Nephron progenitor cell (in vitro differentiated cells): ENCODE results near the gene PTGDS.

ENCODE experiments used
- DNase-seq: peaks from one replicate; pipeline ENCODE4 v3.0.0; 2021
- H3K27ac Mint-ChIP-seq: 2 replicates; pipeline ENCODE4 v1.8.0; 2021; ENCODE audit warnings: mild to moderate bottlenecking, moderate library complexity, mixed read lengths
- H3K27me3 Mint-ChIP-seq: 2 replicates; pipeline ENCODE4 v1.8.0; 2021; ENCODE audit warnings: mild to moderate bottlenecking, low read depth, mixed read lengths; ENCODE audit not compliant: poor library complexity
- H3K36me3 Mint-ChIP-seq: 2 replicates; pipeline ENCODE4 v1.8.0; 2021; ENCODE audit warnings: low read depth, mixed read lengths
- H3K4me1 Mint-ChIP-seq: 2 replicates; pipeline ENCODE4 v1.8.0; 2021; ENCODE audit warnings: mixed read lengths
- H3K4me3 Mint-ChIP-seq: 2 replicates; pipeline ENCODE4 v1.8.0; 2021; ENCODE audit warnings: mild to moderate bottlenecking, moderate library complexity, mixed read lengths
- H3K9me3 Mint-ChIP-seq: 2 replicates; pipeline ENCODE4 v1.8.0; 2021; ENCODE audit warnings: mild to moderate bottlenecking, moderate library complexity, mixed read lengths
- CTCF ChIP-seq: fragments of 200-600 bp; sonication (generic); IDR thresholded peaks from 2 replicates; pipeline ENCODE4 v1.5.0; 2021; ENCODE audit warnings: antibody characterized with exemption

Gene PTGDS

GRCh38 chr9:136936645-136937170, 40.6 kb upstream of the PTGDS start:
- peaks cover 8% of the 10 kb centered on the region for H3K9me3 Mint-ChIP-seq
- peaks cover 63% of the 10 kb centered on the region for H3K36me3 Mint-ChIP-seq
- no peak for TF ChIP-seq CTCF
- no peaks in the 10 kb centered on the region for H3K27me3 Mint-ChIP-seq
- DNase-seq = no peak
- peak overlapping the region; percentile 81 for H3K27ac Mint-ChIP-seq
- no peak overlapping the region for H3K4me3 Mint-ChIP-seq
- H3K4me1 Mint-ChIP-seq = no peaks in the 10 kb centered on the region

DNA sequence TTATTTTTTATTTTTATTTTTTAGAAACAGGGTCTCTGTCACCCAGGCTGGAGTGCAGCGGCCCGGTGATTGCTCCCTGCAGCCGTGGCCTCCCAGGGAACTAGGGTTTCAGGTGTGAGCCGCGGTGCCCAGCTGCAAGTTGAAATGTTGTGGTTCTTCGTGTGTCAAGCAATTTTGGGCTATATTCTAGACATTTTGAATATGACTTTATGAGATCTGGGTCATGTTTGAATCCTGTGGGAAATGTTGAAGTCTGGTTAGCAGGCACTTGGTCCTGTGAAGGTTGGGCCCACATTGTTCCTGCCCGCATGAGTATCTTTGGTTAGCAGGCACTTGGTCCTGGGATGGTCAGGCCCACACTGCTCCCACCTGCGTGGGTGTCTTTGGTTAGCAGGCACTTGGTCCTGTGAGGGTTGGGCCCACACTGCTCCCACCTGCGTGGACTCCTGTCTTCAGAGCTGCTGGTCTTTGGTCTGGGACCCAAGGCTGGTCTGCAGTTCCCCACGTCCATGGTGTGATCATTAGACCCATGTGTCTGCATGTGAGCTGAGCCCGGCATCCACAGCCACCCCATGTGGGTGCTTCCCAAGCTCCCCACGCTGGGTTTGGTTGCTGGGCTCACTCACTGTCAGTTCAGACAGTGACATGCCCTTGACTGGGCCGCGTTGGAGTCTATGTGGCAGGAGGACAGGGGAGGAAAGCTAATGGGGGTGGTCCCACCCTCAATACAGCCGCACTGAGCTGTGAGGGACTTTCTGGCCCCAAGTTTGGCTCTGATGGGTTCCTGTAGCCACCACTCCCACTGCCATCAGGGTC, 39.9 kb upstream of the PTGDS start:
- no peak for TF ChIP-seq CTCF
- no peak overlapping the region for H3K4me3 Mint-ChIP-seq
- H3K4me1 Mint-ChIP-seq = no peaks in the 10 kb centered on the region
- no peak for DNase-seq
- peaks cover 57% of the 10 kb centered on the region for H3K36me3 Mint-ChIP-seq
- no peaks in the 10 kb centered on the region for H3K27me3 Mint-ChIP-seq
- H3K27ac Mint-ChIP-seq = peak overlapping the region; percentile 57
- peaks cover 4% of the 10 kb centered on the region for H3K9me3 Mint-ChIP-seq

DNA sequence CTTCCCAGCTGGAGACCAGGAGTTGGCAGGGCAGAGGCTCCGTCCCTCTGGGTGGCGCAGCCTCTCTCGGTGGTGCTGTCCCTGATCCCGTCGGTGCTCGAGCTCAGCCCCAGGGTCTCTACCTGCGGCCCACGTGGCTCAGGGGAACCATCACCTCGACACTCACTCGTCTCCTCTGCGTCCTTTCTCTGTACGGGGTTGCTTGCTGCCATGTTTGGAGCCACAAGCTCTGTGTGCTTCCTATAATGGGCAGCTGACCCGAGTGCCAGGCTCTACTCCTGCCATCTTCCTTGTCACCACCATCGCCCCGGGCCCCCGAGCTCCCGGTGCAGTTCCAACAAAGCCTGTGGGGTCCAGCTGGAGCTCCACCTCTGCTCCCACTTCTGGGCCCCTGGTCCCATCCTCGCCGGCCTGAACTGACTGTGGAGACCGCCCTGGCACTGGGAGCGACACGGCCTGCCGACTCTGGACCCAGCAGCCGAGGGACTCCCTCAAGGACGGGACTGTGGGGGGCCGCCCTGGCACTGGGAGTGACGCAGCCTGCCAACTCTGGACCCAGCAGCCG, 37.8 kb upstream of the PTGDS start:
- Mint-ChIP-seq H3K9me3 (no peaks in the 10 kb centered on the region), H3K4me1 (no peaks in the 10 kb centered on the region), H3K4me3 (no peak overlapping the region), H3K27me3 (no peaks in the 10 kb centered on the region), H3K36me3 (peaks cover 38% of the 10 kb centered on the region), H3K27ac (peak overlapping the region; percentile 52)
- no peak for TF ChIP-seq CTCF
- DNase-seq = no peak

- H3K27me3 Mint-ChIP-seq = no peaks in the 10 kb centered on the region
- H3K9me3 Mint-ChIP-seq = no peaks in the 10 kb centered on the region
- no peak overlapping the region for H3K4me3 Mint-ChIP-seq
- no peak overlapping the region for H3K27ac Mint-ChIP-seq
- H3K36me3 Mint-ChIP-seq = peaks cover 34% of the 10 kb centered on the region
- H3K4me1 Mint-ChIP-seq = peaks cover 4% of the 10 kb centered on the region
- TF ChIP-seq CTCF = no peak
- no peak for DNase-seq
These were observed 37.2 kb upstream of the PTGDS start for GRCh38 chr9:136939996-136940525.

DNA sequence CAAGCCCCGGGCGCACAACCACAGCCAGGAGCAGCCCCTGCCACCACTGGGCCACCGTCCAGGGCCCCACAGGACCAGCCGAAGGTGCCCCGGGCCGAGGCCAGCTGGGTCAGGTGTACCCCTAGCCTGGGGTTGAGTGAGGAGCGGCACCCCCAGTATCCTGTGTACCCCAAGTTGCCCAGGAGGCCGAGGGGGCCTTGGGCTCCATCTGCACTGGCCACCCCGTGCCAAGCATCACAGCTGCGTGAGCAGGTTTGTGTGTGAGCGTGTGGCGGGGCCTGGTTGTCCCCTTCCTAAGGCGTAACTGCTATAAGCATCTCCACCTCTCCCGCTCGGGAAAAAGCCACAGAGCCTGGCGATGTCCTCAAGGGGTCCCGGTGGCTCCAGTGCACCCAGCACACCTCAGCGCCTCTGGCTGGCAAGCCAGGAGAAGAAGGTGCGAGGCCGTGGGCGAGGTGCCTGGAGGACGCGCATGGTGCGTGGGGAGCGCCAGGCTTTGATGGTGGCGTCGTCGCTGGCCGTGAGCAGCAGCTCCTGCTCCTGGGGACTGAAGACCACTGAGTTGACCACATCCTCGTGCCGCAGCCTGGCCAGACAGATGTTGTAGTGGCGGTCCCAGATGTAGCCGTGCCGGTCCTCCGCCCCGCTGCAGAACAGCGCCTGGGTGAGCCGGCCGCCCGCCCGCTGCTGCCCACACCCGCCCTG, 36.6 kb upstream of the PTGDS start:
- Mint-ChIP-seq H3K27ac (no peak overlapping the region), H3K4me3 (no peak overlapping the region), H3K9me3 (no peaks in the 10 kb centered on the region), H3K36me3 (peaks cover 32% of the 10 kb centered on the region), H3K4me1 (peaks cover 4% of the 10 kb centered on the region), H3K27me3 (no peaks in the 10 kb centered on the region)
- no peak for DNase-seq
- no peak for TF ChIP-seq CTCF
